PC-9 (cell line): Measurements from ENCODE around the gene SHISA9. TPM values are rescaled to one million over a fixed set of nuclear protein-coding genes. Genes with fewer than 3 reads are reported as not detected.

Source experiments
- BruUV-seq: library from RNA; stranded (reverse); fragments of 400-500 nt; replicated peaks from 2 replicates; lab custom pipeline; 2021; lab: Mats Ljungman, UMichigan
- CTCF ChIA-PET: fragments of 300-600 bp; sonication (Branson Sonifier 250); formaldehyde crosslinking; loops from one replicate; lab custom pipeline; 2022; ENCODE audit warnings: antibody characterized with exemption; lab: Charles Lee
- POLR2A ChIA-PET: fragments of 300-600 bp; sonication (Branson Sonifier 250); formaldehyde crosslinking; loops from one replicate; lab custom pipeline; 2022; ENCODE audit warnings: antibody characterized with exemption; ENCODE audit not compliant: unreplicated experiment; lab: Charles Lee
- DNase-seq, 2 experiments: peaks; one replicate each; pipeline versions ENCODE4 v3.0.0 to v3.0.0-alpha.2; 2015 to 2022; ENCODE audit warnings: mixed read lengths in 1 of 2
- H2AFZ ChIP-seq: fragments of 200-600 bp; sonication (generic); 2 replicates; pipeline ENCODE4 v1.8.1; 2017; ENCODE audit warnings: antibody characterized with exemption
- H3F3A ChIP-seq: fragments of 200-600 bp; sonication (generic); 2 replicates; pipeline ENCODE4 v1.8.1; 2017; ENCODE audit warnings: antibody characterized with exemption, mild to moderate bottlenecking, low read depth; ENCODE audit not compliant: insufficient read depth
- H3K27ac ChIP-seq: fragments of 200-600 bp; sonication (generic); 2 replicates; pipeline ENCODE4 v1.6.1; 2016; ENCODE audit warnings: mixed run types
- H3K27me3 ChIP-seq: fragments of 200-600 bp; sonication (generic); 2 replicates; pipeline ENCODE4 v1.6.1; 2016; ENCODE audit warnings: low read depth, mixed run types; ENCODE audit not compliant: insufficient read depth
- H3K36me3 ChIP-seq: fragments of 200-600 bp; sonication (generic); 2 replicates; pipeline ENCODE4 v1.6.1; 2016; ENCODE audit warnings: low read depth, mixed run types
- H3K4me1 ChIP-seq: fragments of 200-600 bp; sonication (generic); replicated peaks from 2 replicates; pipeline ENCODE4 v1.6.1; 2016; ENCODE audit warnings: mixed run types; ENCODE audit not compliant: insufficient read depth
- H3K4me2 ChIP-seq: fragments of 200-600 bp; sonication (generic); 2 replicates; pipeline ENCODE4 v1.6.1; 2017; ENCODE audit warnings: mixed run types
- H3K4me3 ChIP-seq: fragments of 200-600 bp; sonication (generic); 2 replicates; pipeline ENCODE4 v1.6.1; 2016; ENCODE audit warnings: mixed run types
- H3K79me2 ChIP-seq: fragments of 200-600 bp; sonication (generic); 2 replicates; pipeline ENCODE4 v1.6.1; 2017; ENCODE audit warnings: low read depth, mixed run types
- H3K9me2 ChIP-seq: fragments of 200-600 bp; sonication (generic); 2 replicates; pipeline ENCODE4 v1.8.1; 2017; ENCODE audit warnings: mild to moderate bottlenecking; ENCODE audit not compliant: insufficient read depth
- H3K9me3 ChIP-seq: fragments of 200-600 bp; sonication (generic); 2 replicates; pipeline ENCODE4 v1.8.1; 2016; ENCODE audit warnings: low read depth; ENCODE audit not compliant: insufficient read depth
- H4K20me1 ChIP-seq: fragments of 200-600 bp; sonication (generic); 2 replicates; pipeline ENCODE4 v1.8.1; 2017; ENCODE audit not compliant: insufficient read depth
- EZH2 ChIP-seq: fragments of 200-600 bp; sonication (generic); IDR thresholded peaks from 2 replicates; pipeline ENCODE4 v1.8.0; 2017; ENCODE audit warnings: antibody characterized with exemption, low read depth
- intact Hi-C: fragments of 100-400 bp; cut with micrococcal nuclease; formaldehyde crosslinking; loops from one replicate; pipeline ENCODE4 v1.10.0; 2022; ENCODE audit not compliant: unreplicated experiment
- total RNA-seq: library from RNA; stranded (reverse); gene quantifications from 2 replicates; pipeline ENCODE4 v1.2.3, GENCODE V29; 2021
- TF ChIP-seq, protein P1 (sequence below): fragments of 200-600 bp; sonication (generic); conservative IDR thresholded peaks from 2 replicates; pipeline ENCODE4 v1.6.1; 2017; ENCODE audit warnings: mixed run types, antibody characterized with exemption, mild to moderate bottlenecking, moderate library complexity

Gene SHISA9
- total RNA-seq, 1 experiment from 2014 or later, result 80.5 TPM

DNA sequence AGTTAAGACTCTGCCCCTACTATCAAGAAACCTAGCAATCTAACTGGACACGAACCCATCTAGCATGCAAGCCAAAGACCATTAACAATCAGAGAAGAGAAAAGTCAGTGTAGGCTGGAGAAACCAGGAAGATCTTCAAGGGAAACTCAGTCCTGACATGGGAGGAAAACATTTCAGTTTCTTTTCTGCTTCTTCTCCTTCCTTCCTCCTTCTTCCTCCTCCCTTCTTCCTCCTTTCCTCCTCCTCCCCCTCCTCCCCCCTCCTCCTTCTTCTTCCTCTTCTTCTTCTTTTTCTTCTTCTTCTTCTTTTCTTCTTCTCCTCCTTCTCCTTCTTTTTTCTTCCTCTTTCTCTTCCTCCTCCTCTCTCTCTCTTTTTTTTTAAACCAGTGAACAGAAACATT is 29.6 kb upstream of the SHISA9 start:
- CTCF ChIA-PET, result no interaction called here
- H3K9me2 ChIP-seq, result no peaks in the 10 kb centered on the region
- peaks cover 76% of the 10 kb centered on the region for H3K4me1 ChIP-seq
- TF ChIP-seq, protein P1, sequence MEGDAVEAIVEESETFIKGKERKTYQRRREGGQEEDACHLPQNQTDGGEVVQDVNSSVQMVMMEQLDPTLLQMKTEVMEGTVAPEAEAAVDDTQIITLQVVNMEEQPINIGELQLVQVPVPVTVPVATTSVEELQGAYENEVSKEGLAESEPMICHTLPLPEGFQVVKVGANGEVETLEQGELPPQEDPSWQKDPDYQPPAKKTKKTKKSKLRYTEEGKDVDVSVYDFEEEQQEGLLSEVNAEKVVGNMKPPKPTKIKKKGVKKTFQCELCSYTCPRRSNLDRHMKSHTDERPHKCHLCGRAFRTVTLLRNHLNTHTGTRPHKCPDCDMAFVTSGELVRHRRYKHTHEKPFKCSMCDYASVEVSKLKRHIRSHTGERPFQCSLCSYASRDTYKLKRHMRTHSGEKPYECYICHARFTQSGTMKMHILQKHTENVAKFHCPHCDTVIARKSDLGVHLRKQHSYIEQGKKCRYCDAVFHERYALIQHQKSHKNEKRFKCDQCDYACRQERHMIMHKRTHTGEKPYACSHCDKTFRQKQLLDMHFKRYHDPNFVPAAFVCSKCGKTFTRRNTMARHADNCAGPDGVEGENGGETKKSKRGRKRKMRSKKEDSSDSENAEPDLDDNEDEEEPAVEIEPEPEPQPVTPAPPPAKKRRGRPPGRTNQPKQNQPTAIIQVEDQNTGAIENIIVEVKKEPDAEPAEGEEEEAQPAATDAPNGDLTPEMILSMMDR, result no peak
- TF ChIP-seq EZH2, result no peak
- peaks cover 45% of the 10 kb centered on the region for H3F3A ChIP-seq
- DNase-seq, result no peak
- no peaks in the 10 kb centered on the region for H4K20me1 ChIP-seq
- no TSS peak for BruUV-seq
- peaks cover 8% of the 10 kb centered on the region; the same call in 1 of the 2 replicates for H3K9me3 ChIP-seq
- POLR2A ChIA-PET, result no interaction called here
- H3K27me3 ChIP-seq, result no peaks in the 10 kb centered on the region
- no peak overlapping the region for H3K27ac ChIP-seq
- no peak overlapping the region for H3K4me3 ChIP-seq
- intact Hi-C loops, result no loop called here
- H3K79me2 ChIP-seq, result no peaks in the 10 kb centered on the region
- no peak overlapping the region for H2AFZ ChIP-seq
- no peaks in the 10 kb centered on the region for H3K36me3 ChIP-seq
- no peak overlapping the region for H3K4me2 ChIP-seq

DNA sequence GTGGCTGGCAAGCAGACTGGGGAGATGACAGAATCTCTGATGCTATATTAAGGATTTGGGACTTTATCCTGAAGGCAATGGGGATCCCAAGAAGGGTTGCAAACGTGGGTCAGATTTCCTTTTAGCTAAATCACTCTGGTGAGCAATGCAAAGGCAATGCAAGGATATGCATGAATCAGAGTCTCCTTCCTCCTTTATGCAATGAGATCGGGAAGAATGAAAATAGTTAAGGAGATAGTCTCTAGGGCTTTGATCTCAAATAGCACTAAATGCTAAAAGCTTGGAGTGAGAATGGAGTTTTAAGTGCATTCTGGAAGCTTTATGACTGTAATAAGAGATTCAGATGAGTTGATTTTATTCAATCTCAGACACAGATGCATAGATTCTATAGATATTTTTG is 27.2 kb upstream of the SHISA9 start:
- CTCF ChIA-PET, result interaction anchor here (0.7 kb wide), 1 partner anchor 893 kb away, joined by 4 read pairs; no protein-coding TSS in a partner anchor
- TF ChIP-seq, protein P1, result no peak
- TF ChIP-seq EZH2, result no peak

DNA sequence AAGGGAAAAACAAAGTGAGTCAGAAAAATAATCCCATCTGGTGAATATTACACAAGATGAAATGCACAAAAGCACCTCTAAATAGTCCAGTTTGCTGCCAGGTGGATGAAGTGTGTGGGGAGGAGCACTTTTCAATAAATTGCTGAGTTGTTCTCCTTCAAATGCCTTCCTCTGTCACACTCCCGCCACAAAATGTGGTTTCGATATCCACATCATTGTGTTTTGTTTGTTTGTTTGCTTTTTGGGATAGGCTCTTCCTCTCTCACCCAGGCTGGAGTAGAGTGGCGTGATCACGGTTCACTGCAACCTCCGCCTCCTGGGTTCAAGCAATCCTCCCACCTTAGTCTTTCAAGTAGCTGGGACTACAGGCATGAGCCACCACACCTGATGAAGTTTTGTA is 24.6 kb upstream of the SHISA9 start:
- ChIA-PET POLR2A (no interaction called here), CTCF (no interaction called here)
- peaks cover 66% of the 10 kb centered on the region for H3F3A ChIP-seq
- H3K9me3 ChIP-seq, result no peaks in the 10 kb centered on the region
- TF ChIP-seq, protein P1, result no peak
- no peak for TF ChIP-seq EZH2
- peak overlapping the region; percentile 97 for H3K27ac ChIP-seq
- H3K36me3 ChIP-seq, result no peaks in the 10 kb centered on the region
- no peaks in the 10 kb centered on the region for H4K20me1 ChIP-seq
- no peaks in the 10 kb centered on the region for H3K9me2 ChIP-seq
- peak overlapping the region; percentile 59 for H3K4me2 ChIP-seq
- H3K4me3 ChIP-seq, result no peak overlapping the region
- peak; percentile 59 to 95 for DNase-seq
- BruUV-seq, result no TSS peak
- intact Hi-C loops, result loop anchor here (2.0 to 5.0 kb wide), 3 partner anchors 42 to 264 kb away; partner anchors contain the start of gene CPPED1
- H3K27me3 ChIP-seq, result no peaks in the 10 kb centered on the region
- H3K4me1 ChIP-seq, result peaks cover 80% of the 10 kb centered on the region
- no peak overlapping the region for H2AFZ ChIP-seq
- H3K79me2 ChIP-seq, result no peaks in the 10 kb centered on the region

More for the DNA sequence above, 27.2 kb upstream of the SHISA9 start:
- H3K79me2 ChIP-seq, result no peaks in the 10 kb centered on the region
- BruUV-seq, result no TSS peak
- POLR2A ChIA-PET, result interaction anchor here (0.6 to 1.3 kb wide), 2 partner anchors 25 to 236 kb away, joined by 4 to 8 read pairs; no protein-coding TSS in a partner anchor
- intact Hi-C loops, result no loop called here
- peak overlapping the region; percentile 59 for H3K4me2 ChIP-seq
- peak overlapping the region; percentile 5; the same call in 1 of the 2 replicates for H3K4me3 ChIP-seq
- H3K36me3 ChIP-seq, result no peaks in the 10 kb centered on the region
- no peaks in the 10 kb centered on the region for H3K27me3 ChIP-seq
- no peaks in the 10 kb centered on the region for H3K9me2 ChIP-seq
- no peak overlapping the region for H2AFZ ChIP-seq
- H3F3A ChIP-seq, result peaks cover 52% of the 10 kb centered on the region
- H3K27ac ChIP-seq, result peak overlapping the region; percentile 97
- H3K9me3 ChIP-seq, result peaks cover 8% of the 10 kb centered on the region; the same call in 1 of the 2 replicates
- no peaks in the 10 kb centered on the region for H4K20me1 ChIP-seq
- H3K4me1 ChIP-seq, result peaks cover 78% of the 10 kb centered on the region
- peak; percentile 41 to 93 for DNase-seq
